Right hindlimb (tissue), 1 donor: ENCODE data around the gene SOS1.
"Not testable (repeated sequence)": the region's sequence is repeated elsewhere in the genome, so short reads cannot be mapped to it uniquely, and the experiment has no call there.

Experiments
- DNase-seq: peaks from one replicate; pipeline ENCODE4 v3.0.0-alpha.2; 2018

SOS1 gene

DNA sequence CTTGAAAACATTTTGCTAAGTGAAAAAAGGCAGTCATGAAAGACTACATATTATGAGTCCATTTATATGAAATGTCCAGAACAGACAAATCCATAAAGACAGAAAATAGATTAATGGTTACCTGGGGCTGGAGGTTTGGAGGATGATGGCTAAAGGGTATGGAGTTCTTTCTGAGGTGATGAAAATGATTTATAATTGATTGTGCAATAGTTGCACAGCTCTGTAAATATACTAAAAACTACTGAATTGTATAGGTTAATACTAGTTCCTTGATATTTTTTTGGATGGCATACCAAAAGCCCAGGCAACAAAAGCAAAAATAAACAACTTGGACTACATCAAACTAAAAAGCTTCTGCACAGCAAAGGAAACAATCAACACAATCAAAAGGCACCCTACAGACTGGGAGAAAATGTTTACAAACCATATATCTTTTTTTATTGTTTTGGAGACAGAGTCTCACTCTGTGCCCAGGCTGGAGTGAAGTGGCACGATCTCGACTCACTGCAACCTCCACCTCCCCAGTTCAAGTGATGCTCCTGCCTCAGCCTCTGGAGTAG is 21.5 kb downstream of the SOS1 start:
- no peak for DNase-seq

DNA sequence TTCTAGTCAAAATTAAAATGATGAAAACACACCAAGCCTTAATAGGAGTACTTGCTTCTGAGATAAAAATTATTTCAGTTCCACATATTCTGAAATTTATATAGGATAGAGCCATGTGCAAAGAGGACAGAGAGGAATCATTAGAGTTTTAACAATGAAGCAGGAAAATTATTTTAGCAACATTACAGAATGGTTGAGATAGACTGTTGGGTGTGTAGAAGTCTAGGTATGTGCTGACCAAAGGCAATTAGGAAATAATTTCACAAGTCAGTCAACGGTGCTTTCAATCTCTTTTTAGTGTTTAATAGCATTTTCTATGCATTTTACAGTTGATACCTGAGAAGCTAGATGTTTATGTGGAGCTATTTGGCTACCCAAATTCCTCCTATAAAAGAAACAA is 25.2 kb downstream of the SOS1 start:
- DNase-seq, result no peak

DNA sequence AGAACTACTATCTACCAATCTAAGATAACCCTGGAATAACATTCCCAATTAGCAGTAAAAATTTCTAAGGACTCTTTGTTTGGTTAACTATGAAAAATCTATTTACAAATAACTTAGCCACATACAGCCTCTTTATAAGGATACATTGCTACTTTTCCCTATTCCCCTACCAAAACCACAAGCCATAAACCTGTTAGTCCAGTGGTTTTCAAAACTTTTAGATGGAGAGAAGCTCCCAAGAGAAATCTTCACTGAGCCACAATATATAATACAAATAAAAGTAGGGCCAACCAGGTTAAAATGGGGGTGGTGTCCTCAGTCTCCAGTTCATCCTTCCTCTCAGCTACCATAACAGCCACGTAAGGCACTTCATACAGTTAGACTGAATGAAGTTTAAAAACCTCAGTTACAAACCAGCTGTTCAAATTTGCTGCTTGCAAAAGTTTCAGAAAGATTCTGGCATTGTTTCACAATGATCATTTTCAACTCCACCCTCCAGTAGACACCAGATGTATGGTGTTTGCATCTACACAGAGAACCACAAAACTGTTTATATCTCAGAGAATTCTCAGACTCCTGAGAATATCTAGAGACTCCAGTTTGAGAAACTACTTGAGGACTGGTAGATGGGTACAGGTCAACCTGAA is 26.0 kb downstream of the SOS1 start:
- DNase-seq, result no peak

DNA sequence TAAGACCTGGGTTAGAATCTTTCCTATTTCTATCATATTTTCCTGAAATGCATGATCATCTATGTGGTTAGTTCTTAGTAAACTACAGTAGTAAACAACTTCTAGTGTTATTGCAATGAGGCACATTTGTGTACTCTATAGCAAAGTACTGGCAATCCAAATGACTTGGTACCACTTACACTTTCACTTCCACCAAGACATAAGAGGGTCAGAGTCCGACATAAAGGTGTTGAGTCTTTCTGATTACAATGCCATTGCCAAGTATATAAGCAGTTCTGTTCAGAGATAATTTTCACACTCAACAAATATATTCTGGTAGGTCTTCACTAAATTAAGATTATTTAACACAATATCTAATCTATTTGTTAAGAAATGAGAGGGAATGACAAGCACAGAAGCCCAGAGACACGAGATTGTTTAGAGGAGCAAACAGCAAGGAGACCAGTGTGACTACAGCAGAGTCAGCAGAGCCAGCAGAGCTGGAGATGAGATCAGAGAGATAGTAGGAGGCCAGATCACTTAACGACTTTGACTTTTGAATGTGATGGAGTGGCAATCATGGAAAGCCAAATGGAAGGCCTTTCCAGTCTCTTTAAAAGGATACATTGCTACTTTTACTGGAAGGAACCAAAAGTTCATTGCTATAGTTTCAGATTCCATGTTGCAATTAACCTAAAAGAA is 27.5 kb downstream of the SOS1 start:
- no peak for DNase-seq

DNA sequence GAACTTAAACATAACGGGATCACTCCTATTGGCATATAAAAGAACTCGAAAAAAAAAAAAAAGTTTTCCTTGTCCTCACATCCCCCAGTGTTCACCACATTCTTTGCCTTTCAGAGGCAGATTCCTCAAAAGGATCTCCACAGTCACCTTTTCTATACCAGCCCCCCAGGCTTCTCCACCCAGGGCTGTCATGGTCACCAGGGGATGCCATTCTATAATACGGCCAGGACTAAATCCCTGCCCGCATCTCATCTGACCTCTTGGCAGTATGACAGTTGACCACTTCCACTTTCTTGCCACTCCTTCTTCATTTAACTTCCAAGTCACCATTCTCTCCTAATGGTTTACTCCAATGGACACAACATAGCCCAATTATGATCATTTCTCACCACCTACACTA is 29.3 kb downstream of the SOS1 start:
- DNase-seq, result no peak

DNA sequence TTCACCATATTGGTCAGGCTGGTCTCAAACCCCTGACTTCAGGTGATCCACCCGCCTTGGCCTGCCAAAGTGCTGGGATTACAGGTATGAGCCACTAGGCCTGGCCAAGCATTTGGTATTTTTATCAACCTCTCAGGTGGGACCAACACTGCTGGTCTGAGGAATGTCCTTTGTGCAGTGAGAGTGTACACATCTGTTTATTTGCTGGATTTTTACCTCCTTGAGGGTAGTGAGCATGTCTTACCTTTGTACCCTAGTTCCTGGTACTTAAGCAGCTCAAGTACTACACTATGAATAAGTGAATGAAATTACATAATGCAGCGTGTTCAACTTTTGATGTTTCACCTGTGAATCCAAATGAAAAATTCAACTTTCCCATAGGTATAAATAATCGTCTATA is 29.8 kb downstream of the SOS1 start:
- no peak for DNase-seq

DNA sequence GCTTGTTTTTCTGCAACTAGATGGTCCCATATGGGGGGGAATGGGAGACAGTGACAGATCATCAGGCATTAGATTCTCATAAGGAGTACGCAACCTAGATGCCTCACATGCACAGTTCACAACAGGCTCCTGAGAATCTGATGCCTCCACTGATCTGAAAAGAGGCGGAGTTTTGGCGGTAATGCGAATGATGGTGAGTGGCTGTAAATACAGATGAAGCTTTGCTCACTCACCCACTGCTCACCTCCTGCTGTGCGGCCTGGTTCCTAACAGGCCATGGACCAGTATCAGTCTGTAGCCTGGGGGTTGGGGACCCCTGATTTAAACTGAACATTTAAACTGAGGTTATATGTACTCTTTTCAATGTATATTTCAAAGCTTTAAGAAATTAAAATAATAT is 40.7 kb downstream of the SOS1 start:
- no peak for DNase-seq

DNA sequence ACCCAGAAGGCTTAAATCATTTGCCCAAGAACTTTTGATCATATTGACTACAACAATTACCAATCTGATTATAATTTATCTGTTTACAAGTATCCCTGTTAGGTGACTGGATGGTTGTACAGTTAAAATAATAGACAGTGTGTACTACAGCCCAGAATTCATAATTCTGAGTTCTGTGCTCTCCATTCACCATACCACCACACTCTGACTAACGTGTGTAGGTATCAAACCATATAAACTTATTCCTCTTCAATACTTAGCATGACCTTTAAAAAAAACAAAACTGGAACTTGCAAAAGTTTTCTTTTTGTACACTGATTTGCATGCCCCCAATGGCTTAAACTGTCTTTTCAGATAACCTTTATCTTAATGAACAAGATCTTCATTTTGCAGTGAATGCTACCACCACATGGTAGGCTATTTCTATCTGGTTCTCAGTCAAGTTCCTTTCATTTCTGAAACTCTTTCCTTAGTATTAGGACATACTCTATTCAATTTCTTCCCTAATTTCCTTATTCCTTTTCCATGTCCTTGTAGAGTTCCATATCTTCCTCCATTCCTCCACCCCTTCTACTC is 50.9 kb downstream of the SOS1 start:
- no peak for DNase-seq

DNA sequence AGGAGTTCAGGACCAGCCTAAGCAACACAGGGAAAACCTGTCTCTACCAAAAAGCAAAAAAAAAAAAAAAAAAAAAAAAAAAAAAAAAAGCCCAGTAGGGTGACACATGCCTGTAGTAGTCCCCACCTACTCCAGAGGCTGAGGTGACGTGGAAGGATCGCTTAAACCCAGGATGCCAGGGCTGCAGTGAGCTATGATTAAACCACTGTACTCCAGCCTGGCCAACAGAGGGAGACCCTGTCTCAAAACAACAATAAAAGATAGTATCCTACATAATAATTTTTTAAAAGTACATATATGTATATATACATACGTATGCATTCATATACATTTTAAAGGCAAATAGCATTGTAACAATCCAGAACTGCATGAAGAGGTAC is 51.7 kb downstream of the SOS1 start:
- no peak for DNase-seq

GRCh38 chr2:39068299-39069135 is 52.3 kb downstream of the SOS1 start:
- no peak for DNase-seq

DNA sequence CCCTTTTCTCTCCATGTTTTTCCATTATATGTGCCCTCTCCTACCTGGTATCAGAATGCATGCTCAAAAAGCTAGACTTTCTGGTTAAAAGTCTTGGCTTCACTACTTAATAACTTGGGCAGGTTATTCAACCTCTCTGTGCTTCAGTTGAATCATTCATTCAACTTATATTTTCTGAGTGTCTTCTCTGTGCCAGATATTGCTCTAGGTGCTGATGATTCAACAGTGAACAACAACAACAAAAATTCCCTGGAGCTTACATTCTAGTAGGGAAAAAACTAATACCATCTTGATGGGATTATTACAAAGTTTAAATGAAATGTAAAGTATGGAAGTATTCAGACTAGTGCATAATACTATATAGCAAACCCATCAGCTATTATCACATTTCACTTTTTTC is 55.2 kb downstream of the SOS1 start:
- no peak for DNase-seq

GRCh38 chr2:39062320-39062719 is 58.5 kb downstream of the SOS1 start:
- no peak for DNase-seq

DNA sequence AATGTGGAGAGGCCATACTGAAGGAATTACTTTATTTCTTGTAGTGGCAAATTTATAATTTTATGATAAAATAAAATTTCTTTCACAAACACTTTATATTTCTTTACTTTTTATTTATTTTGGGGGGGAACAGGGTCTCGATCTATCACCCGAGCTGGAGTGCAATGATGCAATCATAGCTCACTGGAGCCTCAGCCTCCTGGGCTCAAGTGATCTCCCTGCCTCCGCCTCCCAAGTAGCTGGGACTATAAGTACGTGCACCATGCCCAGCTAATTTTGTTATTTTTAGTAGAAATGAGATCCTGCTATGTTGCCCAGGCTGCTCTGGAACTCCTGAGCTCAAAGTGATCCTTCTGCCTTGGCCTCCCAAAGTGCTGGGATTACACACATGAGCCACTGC is 59.6 kb downstream of the SOS1 start:
- no peak for DNase-seq

- DNase-seq, result no peak
These were observed 61.4 kb downstream of the SOS1 start for GRCh38 chr2:39059366-39059952.

DNA sequence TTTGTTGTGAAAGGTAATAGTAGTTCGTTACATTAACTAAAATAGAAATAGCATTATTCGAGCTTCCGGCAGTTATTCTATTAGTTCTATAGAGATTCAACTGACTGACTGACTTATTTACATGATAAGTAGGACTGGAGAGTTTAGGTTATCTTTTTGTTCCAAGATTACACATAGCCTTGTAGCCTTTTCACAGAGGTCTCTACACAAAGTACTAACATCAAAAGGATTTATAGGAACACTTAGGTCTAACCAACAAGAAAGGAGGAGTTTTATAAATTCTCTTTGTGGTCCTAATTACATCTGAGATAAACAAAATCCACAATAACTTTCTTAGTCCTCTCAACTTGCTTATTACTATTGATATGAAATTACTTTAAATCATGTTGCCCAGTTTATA is 62.8 kb downstream of the SOS1 start:
- no peak for DNase-seq

- DNase-seq, result not testable (repeated sequence)
These were observed 68.2 kb downstream of the SOS1 start for GRCh38 chr2:39052665-39053064.

GRCh38 chr2:39050109-39050508 is 70.7 kb downstream of the SOS1 start:
- no peak for DNase-seq

DNA sequence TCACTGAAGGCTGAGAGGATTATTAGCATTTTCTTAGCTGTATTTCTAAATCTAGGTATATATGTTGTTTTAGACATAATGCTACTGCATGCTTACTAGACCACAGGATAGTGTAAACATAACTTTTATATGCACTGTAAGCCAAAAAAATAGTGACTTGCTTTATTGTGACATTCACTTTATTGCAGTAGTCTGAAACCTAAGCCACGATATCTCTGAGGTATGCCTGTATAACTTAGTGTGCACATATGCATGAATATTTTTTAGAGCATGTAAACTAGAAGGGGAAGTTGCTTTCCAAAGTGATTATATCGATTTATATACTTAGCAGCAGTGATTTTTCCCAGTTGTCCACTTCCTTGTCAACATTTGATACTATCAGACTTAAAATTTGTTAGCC is 81.8 kb downstream of the SOS1 start:
- DNase-seq, result no peak

GRCh38 chr2:39033980-39034379 is 86.9 kb downstream of the SOS1 start:
- DNase-seq, result no peak

DNA sequence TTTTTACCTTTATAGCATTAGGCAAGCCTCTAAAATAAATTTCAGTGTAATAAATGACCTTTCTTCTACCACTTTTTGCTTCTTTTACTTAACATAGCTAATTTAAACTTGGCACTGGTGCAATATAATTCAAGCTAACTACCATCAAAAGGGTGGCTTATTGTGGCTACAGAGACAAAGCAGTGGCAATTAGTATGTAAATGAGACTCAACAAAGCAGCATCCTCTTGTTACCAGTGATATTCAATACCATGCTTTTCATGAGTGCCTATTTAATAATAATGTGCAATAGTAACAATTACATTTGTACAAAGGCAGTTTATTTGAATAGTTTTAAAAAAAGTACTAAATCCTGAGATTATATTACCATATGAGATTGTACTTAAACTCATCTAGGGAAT is 93.4 kb downstream of the SOS1 start:
- no peak for DNase-seq

DNA sequence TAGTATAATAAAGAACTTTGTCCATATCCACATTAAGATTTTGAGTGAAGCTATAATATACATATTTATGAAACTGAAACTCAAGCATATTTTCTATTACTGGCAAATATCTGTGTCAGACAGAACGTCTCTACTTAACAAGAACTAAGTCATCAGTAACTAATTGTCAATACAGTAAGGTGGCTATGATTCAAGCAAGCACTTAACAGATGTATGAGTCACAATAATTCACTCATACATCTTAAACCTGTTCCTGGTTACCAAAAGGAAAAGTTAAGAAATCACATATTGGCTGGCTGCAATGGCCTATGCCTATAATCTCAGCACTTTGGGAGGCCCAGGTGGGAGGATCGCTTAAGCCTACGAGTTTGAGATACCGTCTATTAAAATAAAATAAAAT is 96.0 kb downstream of the SOS1 start:
- no peak for DNase-seq

- no peak for DNase-seq
These were observed 97.2 kb downstream of the SOS1 start for GRCh38 chr2:39023649-39024048.

GRCh38 chr2:39022642-39023235 is 98.1 kb downstream of the SOS1 start:
- DNase-seq, result no peak
